Activated CD8-positive, alpha-beta memory T cell treated with anti-CD3 and anti-CD28 coated beads for 24 hours (primary cell): ENCODE results near the gene SLC6A11.

Experiments
- DNase-seq: peaks from one replicate; pipeline ENCODE4 v3.0.0-alpha.2; 2020

SLC6A11 gene

GRCh38 chr3:10957976-10958749 is 142.1 kb downstream of the SLC6A11 start:
- no peak for DNase-seq

- DNase-seq = no peak
Measured at GRCh38 chr3:10960255-10960654, 144.2 kb downstream of the SLC6A11 start.

- no peak for DNase-seq
Measured at GRCh38 chr3:10961921-10962320, 145.9 kb downstream of the SLC6A11 start.

- DNase-seq = no peak
Measured at GRCh38 chr3:10962481-10963036, 146.5 kb downstream of the SLC6A11 start.

- DNase-seq = no peak
Measured at GRCh38 chr3:10964537-10965167, 148.6 kb downstream of the SLC6A11 start.

- no peak for DNase-seq
Measured at GRCh38 chr3:10968401-10968800, 152.4 kb downstream of the SLC6A11 start.

GRCh38 chr3:10970306-10970960 is 154.4 kb downstream of the SLC6A11 start:
- DNase-seq = no peak

- no peak for DNase-seq
Measured at GRCh38 chr3:10972072-10972782, 156.2 kb downstream of the SLC6A11 start.

GRCh38 chr3:10973046-10973595 is 157.1 kb downstream of the SLC6A11 start:
- no peak for DNase-seq

- no peak for DNase-seq
Measured at GRCh38 chr3:10974131-10974530, 158.1 kb downstream of the SLC6A11 start.

- DNase-seq = no peak
Measured at GRCh38 chr3:10974746-10975375, 158.8 kb downstream of the SLC6A11 start.

- DNase-seq = no peak
Measured at GRCh38 chr3:10975695-10976234, 159.7 kb downstream of the SLC6A11 start.

GRCh38 chr3:10976770-10977169 is 160.7 kb downstream of the SLC6A11 start:
- no peak for DNase-seq

- DNase-seq = no peak
Measured at GRCh38 chr3:10977892-10978510, 162.0 kb downstream of the SLC6A11 start.

GRCh38 chr3:10978956-10979355 is 162.9 kb downstream of the SLC6A11 start:
- no peak for DNase-seq

GRCh38 chr3:10980312-10980711 is 164.3 kb downstream of the SLC6A11 start:
- no peak for DNase-seq

- no peak for DNase-seq
Measured at GRCh38 chr3:10981031-10981430, 165.0 kb downstream of the SLC6A11 start.

GRCh38 chr3:10981961-10982360 is 165.9 kb downstream of the SLC6A11 start:
- DNase-seq = no peak

- no peak for DNase-seq
Measured at GRCh38 chr3:10982782-10983181, 166.8 kb downstream of the SLC6A11 start.

- DNase-seq = no peak
Measured at GRCh38 chr3:10983219-10983916, 167.3 kb downstream of the SLC6A11 start.

- DNase-seq = no peak
Measured at GRCh38 chr3:10984371-10984896, 168.4 kb downstream of the SLC6A11 start.
